HCT116 (cell line): ENCODE data around the gene GAL3ST2.

Experiments
- CBX3 ChIP-seq: IDR thresholded peaks from 2 replicates; pipeline ENCODE4 v1.6.1; 2012; ENCODE audit warnings: low read depth
- CTCF ChIP-seq, 3 experiments: fragments of 200-600 bp in 1 of 3; sonication (generic) in 1 of 3; IDR thresholded peaks in 2 of 3; conservative IDR thresholded peaks in 1 of 3; 2 replicates each; pipeline ENCODE4 v1.5.1; 2012 to 2017; ENCODE audit warnings: low read depth in 2 of 3, low read length in 2 of 3, antibody characterized with exemption in 1 of 3, borderline replicate concordance in 1 of 3, control low read depth in 1 of 3, mild to moderate bottlenecking in 1 of 3, mixed read lengths in 1 of 3, mixed run types in 1 of 3, moderate library complexity in 1 of 3; ENCODE audit not compliant: insufficient read depth in 1 of 3
- EGR1 ChIP-seq: IDR thresholded peaks from 2 replicates; pipeline ENCODE4 v1.6.1; 2012; ENCODE audit warnings: low read depth
- MAX ChIP-seq: IDR thresholded peaks from 2 replicates; pipeline ENCODE4 v1.6.1; 2012
- POLR2A ChIP-seq: IDR thresholded peaks from 2 replicates; pipeline ENCODE4 v1.7.0; 2011; ENCODE audit warnings: borderline replicate concordance; ENCODE audit not compliant: insufficient read depth, insufficient read length; ENCODE audit errors: extremely low read depth
- POLR2AphosphoS5 ChIP-seq: IDR thresholded peaks from 2 replicates; pipeline ENCODE4 v1.6.1; 2011; ENCODE audit warnings: mild to moderate bottlenecking, low read depth, low read length, moderate library complexity
- REST ChIP-seq: IDR thresholded peaks from 2 replicates; pipeline ENCODE4 v1.6.1; 2012; ENCODE audit warnings: low read depth
- TCF7L2 ChIP-seq: IDR thresholded peaks from 2 replicates; pipeline ENCODE4 v1.7.0; 2011; ENCODE audit warnings: borderline replicate concordance, inconsistent platforms; ENCODE audit not compliant: insufficient read depth, insufficient read length; ENCODE audit errors: extremely low read depth

DNA sequence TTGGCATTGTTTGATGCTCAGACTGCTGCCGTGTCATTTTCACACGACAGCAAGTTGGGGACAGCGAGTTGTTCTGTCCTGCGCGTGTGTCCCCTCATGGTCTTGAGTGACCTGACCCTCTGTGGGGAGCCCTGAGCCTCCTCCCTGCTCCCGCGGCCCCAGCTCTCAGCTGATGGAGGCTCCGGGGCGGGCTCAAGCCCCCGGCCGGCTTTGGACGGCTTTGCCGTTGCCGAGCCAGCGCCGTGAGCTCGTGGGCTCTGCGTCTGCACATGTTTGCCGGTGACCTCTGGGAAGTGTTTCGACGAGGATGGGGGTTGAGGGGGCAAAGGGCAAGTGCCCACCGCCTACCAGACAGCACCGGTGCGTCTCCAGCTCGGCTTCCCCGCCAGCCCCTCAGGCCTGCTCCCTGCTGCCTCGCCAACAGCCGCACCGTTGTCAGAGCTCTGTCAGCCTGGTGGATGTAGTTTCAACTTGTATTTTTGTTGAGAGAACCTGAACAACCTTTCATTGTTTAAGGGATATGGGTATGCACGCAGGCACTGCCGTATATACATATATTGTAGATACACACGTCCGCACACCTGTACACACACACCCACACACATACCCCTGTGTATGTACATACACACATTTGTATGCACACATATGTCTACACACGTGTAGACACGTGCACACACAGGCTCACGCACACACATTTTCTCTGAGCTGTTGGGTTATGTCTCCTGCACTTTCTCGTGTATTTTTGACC is 68.4 kb downstream of the GAL3ST2 start:
- TF ChIP-seq CTCF (IDR thresholded peaks at IDR 0.05 in 2 of 3, conservative IDR thresholded peaks at IDR 0.05 in 1 of 3; ENCODE audit: borderline replicate concordance in 1 of 3, insufficient read depth in 1 of 3, low read depth in 2 of 3, low read length in 2 of 3) (no peak), MAX (no peak), EGR1 (no peak), REST (no peak), POLR2AphosphoS5 (no peak), POLR2A (no peak), CBX3 (no peak), TCF7L2 (no peak)
